ENCODE data around the gene SERPINB2. TPM values are rescaled to one million over a fixed set of nuclear protein-coding genes. Genes with fewer than 3 reads are reported as not detected.

Gene SERPINB2
- total RNA-seq, 1 experiment from 2014 or later: 0.82 TPM

- no peak for TF ChIP-seq CTCF (IDR thresholded peaks at IDR 0.05; ENCODE audit: unreplicated experiment)
- Mint-ChIP-seq H3K4me3 (ENCODE audit: unreplicated experiment) (no peak overlapping the region), H3K27ac (ENCODE audit: low read depth, unreplicated experiment) (no peak overlapping the region), H3K4me1 (ENCODE audit: insufficient read depth, unreplicated experiment) (peaks cover 6% of the 10 kb centered on the region), H3K36me3 (ENCODE audit: insufficient read depth, unreplicated experiment) (peaks cover 5% of the 10 kb centered on the region), H3K9me3 (ENCODE audit: unreplicated experiment) (no peaks in the 10 kb centered on the region), H3K27me3 (ENCODE audit: insufficient read depth, unreplicated experiment) (no peaks in the 10 kb centered on the region)
- ChIA-PET POLR2A (no interaction called here), CTCF (interaction anchor here (0.5 to 1.4 kb wide), 3 partner anchors 46 to 1924 kb away, joined by 3 to 5 read pairs (median 4); no protein-coding TSS in a partner anchor)
- no TSS peak for BruUV-seq (replicated peaks)
- intact Hi-C loops (cut with micrococcal nuclease): no loop called here
- no peak for DNase-seq (ENCODE audit: unreplicated experiment)
Measured at GRCh38 chr18:63890237-63890949, 2.9 kb downstream of the SERPINB2 start.

- no peak for DNase-seq (ENCODE audit: unreplicated experiment)
- BruUV-seq (replicated peaks): no TSS peak
- ChIA-PET CTCF (interaction anchor here (1.4 kb wide), 1 partner anchor 46 kb away, joined by 5 read pairs; no protein-coding TSS in a partner anchor), POLR2A (no interaction called here)
- H3K4me3 Mint-ChIP-seq (ENCODE audit: unreplicated experiment): no peak overlapping the region
- H3K27me3 Mint-ChIP-seq (ENCODE audit: insufficient read depth, unreplicated experiment): no peaks in the 10 kb centered on the region
- intact Hi-C loops (cut with micrococcal nuclease): no loop called here
- H3K36me3 Mint-ChIP-seq (ENCODE audit: insufficient read depth, unreplicated experiment): peaks cover 5% of the 10 kb centered on the region
- no peak overlapping the region for H3K27ac Mint-ChIP-seq (ENCODE audit: low read depth, unreplicated experiment)
- no peaks in the 10 kb centered on the region for H3K9me3 Mint-ChIP-seq (ENCODE audit: unreplicated experiment)
- H3K4me1 Mint-ChIP-seq (ENCODE audit: insufficient read depth, unreplicated experiment): peaks cover 6% of the 10 kb centered on the region
- TF ChIP-seq CTCF (IDR thresholded peaks at IDR 0.05; ENCODE audit: unreplicated experiment): no peak
Measured at GRCh38 chr18:63890950-63891304, 3.4 kb downstream of the SERPINB2 start.

GRCh38 chr18:63892566-63892965, 5.1 kb downstream of the SERPINB2 start:
- Mint-ChIP-seq H3K9me3 (ENCODE audit: unreplicated experiment) (no peaks in the 10 kb centered on the region), H3K36me3 (ENCODE audit: insufficient read depth, unreplicated experiment) (peaks cover 5% of the 10 kb centered on the region), H3K4me1 (ENCODE audit: insufficient read depth, unreplicated experiment) (peaks cover 10% of the 10 kb centered on the region), H3K27me3 (ENCODE audit: insufficient read depth, unreplicated experiment) (no peaks in the 10 kb centered on the region), H3K4me3 (ENCODE audit: unreplicated experiment) (no peak overlapping the region), H3K27ac (ENCODE audit: low read depth, unreplicated experiment) (no peak overlapping the region)
- no peak for TF ChIP-seq CTCF (IDR thresholded peaks at IDR 0.05; ENCODE audit: unreplicated experiment)
- BruUV-seq (replicated peaks): no TSS peak
- ChIA-PET CTCF (interaction anchor here (0.6 to 0.8 kb wide), 3 partner anchors 44 to 310 kb away, joined by 3 read pairs; no protein-coding TSS in a partner anchor), POLR2A (interaction anchor here (0.6 to 0.7 kb wide), 2 partner anchors 23 to 212 kb away, joined by 3 read pairs; no protein-coding TSS in a partner anchor)
- intact Hi-C loops (cut with micrococcal nuclease): no loop called here
- peak; percentile 14 for DNase-seq (ENCODE audit: unreplicated experiment)

- H3K4me1 Mint-ChIP-seq (ENCODE audit: insufficient read depth, unreplicated experiment): peaks cover 4% of the 10 kb centered on the region
- intact Hi-C loops (cut with micrococcal nuclease): no loop called here
- H3K4me3 Mint-ChIP-seq (ENCODE audit: unreplicated experiment): no peak overlapping the region
- H3K27ac Mint-ChIP-seq (ENCODE audit: low read depth, unreplicated experiment): no peak overlapping the region
- H3K36me3 Mint-ChIP-seq (ENCODE audit: insufficient read depth, unreplicated experiment): peaks cover 11% of the 10 kb centered on the region
- H3K9me3 Mint-ChIP-seq (ENCODE audit: unreplicated experiment): no peaks in the 10 kb centered on the region
- TF ChIP-seq CTCF (IDR thresholded peaks at IDR 0.05; ENCODE audit: unreplicated experiment): no peak
- no peaks in the 10 kb centered on the region for H3K27me3 Mint-ChIP-seq (ENCODE audit: insufficient read depth, unreplicated experiment)
- DNase-seq (ENCODE audit: unreplicated experiment): no peak
- no TSS peak for BruUV-seq (replicated peaks)
- CTCF ChIA-PET: interaction anchor here (0.6 to 1.0 kb wide), 5 partner anchors 10 to 384 kb away, joined by 3 to 4 read pairs (median 3); no protein-coding TSS in a partner anchor
- POLR2A ChIA-PET: interaction anchor here (0.6 to 1.1 kb wide), 3 partner anchors 11 to 26 kb away, joined by 3 to 4 read pairs (median 3); no protein-coding TSS in a partner anchor
Measured at GRCh38 chr18:63894106-63894772, 6.7 kb downstream of the SERPINB2 start.

Data from MCF 10A (cell line).